Fibroblast of upper back skin (primary cell): ENCODE data around the gene ABCB8.
"Not testable (repeated sequence)": the region's sequence is repeated elsewhere in the genome, so short reads cannot be mapped to it uniquely, and the experiment has no call there.

ENCODE experiments used
- DNase-seq: peaks from one replicate; pipeline ENCODE4 v3.0.0-alpha.2; 2013

The ABCB8 gene

DNA sequence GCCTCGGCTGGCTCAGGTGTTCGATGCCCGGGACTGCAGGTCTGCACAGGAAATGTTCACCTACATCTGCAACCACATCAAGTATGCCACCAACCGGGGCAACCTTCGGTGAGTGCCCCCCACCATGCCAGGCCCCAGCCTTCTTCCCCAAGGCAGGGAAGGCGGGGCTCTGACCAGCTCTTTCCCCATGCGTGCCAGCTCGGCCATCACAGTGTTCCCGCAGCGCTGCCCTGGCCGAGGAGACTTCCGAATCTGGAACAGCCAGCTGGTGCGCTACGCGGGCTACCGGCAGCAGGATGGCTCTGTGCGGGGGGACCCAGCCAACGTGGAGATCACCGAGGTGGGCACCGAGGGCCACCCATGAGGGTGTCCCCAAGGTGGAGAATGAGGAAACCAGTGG, 29.9 kb upstream of the ABCB8 start:
- DNase-seq: no peak

DNA sequence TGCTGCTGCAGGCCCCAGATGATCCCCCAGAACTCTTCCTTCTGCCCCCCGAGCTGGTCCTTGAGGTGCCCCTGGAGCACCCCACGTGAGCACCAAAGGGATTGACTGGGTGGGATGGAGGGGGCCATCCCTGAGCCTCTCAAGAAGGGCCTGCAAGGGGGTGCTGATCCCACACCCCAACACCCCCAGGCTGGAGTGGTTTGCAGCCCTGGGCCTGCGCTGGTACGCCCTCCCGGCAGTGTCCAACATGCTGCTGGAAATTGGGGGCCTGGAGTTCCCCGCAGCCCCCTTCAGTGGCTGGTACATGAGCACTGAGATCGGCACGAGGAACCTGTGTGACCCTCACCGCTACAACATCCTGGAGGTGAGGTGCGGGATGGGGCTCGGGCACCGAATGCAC, 29.2 kb upstream of the ABCB8 start:
- DNase-seq: no peak

DNA sequence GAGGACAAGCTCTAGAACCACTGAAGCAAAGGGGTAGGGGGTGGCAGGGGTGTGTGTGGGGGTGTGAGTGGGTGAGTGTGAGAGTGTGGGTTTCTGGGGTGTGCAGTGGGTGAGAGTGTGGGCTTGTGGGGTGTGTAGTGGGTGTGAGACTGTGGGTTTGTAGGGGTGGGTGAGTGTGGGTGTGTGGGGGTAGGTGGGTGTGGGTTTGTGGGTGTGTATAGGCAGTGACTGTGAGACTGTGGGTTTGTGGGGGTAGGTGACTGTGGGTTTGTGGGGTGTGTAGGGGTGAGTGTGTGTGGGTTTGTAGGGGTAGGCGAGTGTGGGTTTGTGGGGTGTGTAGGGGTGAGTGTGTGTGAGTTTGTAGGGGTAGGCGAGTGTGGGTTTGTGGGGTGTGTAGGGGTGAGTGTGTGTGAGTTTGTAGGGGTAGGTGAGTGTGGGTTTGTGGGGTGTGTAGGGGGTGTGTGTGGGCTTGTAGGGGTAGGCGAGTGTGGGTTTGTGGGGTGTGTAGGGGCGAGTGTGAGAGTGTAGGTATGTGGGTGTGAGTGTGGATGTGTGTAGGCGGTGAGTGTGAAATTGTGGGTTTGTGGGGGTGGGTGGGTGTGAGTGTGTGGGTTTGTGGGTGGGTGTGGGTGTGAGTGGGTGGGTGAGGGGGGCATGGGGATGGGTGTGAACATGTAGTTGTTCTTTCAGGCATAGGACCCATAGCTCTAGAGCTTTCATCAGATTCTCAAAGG, 28.6 kb upstream of the ABCB8 start:
- no peak for DNase-seq

GRCh38 chr7:151000897-151001495, 27.3 kb upstream of the ABCB8 start:
- no peak for DNase-seq

DNA sequence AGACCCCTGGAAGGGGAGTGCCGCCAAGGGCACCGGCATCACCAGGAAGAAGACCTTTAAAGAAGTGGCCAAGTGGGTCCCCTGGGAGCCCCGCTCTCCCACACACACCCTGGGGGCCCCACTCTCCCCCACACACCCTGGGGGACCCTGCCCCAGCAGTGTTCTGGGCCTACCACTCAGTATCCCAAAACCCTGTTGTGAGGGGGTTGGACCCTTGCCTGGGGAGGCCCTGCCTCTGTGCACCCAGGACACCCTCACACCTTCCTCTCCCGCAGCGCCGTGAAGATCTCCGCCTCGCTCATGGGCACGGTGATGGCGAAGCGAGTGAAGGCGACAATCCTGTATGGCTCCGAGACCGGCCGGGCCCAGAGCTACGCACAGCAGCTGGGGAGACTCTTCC, 26.7 kb upstream of the ABCB8 start:
- DNase-seq: no peak

GRCh38 chr7:151003572-151003971, 24.7 kb upstream of the ABCB8 start:
- no peak for DNase-seq

- DNase-seq: no peak
These were observed 22.7 kb upstream of the ABCB8 start for GRCh38 chr7:151005566-151005965.

DNA sequence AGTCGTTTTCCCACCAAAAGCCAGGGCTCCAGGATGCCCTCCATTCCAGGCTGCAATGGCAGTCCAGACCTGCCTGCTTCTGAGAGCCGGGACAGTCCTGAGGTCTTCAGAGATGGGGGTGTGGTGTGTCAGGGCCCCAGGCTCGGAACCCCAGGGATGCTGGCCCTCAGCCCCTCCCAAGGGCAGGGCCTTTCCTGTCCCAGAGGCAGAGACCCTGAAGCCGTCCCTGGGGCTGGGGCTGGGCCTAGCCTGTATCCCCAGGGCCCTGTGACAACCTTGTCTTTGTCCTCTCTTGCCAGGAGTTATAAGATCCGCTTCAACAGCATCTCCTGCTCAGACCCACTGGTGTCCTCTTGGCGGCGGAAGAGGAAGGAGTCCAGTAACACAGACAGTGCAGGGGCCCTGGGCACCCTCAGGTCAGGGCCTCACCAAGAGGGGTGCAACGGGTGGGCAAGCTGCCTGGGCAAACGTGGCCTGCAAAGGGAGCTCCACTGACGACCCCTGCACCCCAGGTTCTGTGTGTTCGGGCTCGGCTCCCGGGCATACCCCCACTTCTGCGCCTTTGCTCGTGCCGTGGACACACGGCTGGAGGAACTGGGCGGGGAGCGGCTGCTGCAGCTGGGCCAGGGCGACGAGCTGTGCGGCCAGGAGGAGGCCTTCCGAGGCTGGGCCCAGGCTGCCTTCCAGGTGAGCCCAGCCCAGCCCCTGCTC, 21.5 kb upstream of the ABCB8 start:
- DNase-seq: no peak

- DNase-seq: no peak
These were observed 20.8 kb upstream of the ABCB8 start for GRCh38 chr7:151007469-151007898.

DNA sequence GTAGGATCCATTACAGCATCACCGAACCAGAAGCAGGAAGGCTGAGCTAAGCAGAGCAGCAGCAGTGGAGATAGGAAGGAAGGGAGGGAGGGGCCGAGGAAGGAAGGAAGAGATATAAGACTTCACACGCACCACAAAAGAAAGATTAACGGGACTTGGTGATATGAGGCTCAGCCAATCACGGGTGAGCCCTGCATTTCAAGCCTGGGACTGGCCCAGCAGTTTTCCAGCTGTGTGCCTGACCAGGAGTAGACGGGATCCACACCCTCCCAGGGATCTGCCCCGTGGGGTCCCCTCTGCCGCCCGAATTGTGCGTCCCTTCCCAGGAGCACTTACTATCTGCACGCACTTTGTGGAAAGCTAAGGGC, 20.1 kb upstream of the ABCB8 start:
- no peak for DNase-seq

GRCh38 chr7:151008511-151009323, 19.5 kb upstream of the ABCB8 start:
- peak; percentile 44 for DNase-seq

DNA sequence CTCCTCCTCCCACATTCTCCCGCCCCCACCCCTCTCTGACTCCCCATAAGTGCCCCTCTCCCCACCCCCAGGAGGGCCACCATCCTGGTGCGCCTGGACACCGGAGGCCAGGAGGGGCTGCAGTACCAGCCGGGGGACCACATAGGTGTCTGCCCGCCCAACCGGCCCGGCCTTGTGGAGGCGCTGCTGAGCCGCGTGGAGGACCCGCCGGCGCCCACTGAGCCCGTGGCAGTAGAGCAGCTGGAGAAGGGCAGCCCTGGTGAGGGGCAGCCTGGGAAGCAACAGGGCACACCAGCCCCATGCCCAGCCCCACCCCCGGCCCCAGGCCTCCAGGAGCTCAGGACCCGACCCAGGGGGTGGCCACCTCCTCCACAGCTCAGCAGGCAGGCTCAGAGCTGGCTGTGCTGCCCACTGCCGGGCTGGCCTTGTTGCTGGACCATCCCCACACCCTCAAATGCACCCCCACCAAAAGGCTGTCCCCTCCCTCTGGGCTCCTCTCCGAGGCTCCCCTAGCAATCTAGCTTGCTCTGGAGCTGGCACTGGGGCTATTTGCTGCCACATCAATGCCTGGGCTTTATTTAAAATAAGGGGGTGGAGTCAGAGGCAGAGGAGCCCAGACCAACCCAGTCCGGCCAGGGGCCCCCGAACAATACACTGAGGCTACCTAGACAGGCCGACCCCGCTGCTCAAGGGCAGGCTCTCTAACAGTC, 18.8 kb upstream of the ABCB8 start:
- no peak for DNase-seq

DNA sequence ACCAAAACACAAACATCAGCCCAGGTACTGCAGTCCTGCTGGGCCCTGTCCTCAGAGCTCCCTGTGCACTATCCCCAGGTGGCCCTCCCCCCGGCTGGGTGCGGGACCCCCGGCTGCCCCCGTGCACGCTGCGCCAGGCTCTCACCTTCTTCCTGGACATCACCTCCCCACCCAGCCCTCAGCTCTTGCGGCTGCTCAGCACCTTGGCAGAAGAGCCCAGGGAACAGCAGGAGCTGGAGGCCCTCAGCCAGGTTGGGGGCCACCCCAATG, 18.3 kb upstream of the ABCB8 start:
- no peak for DNase-seq

DNA sequence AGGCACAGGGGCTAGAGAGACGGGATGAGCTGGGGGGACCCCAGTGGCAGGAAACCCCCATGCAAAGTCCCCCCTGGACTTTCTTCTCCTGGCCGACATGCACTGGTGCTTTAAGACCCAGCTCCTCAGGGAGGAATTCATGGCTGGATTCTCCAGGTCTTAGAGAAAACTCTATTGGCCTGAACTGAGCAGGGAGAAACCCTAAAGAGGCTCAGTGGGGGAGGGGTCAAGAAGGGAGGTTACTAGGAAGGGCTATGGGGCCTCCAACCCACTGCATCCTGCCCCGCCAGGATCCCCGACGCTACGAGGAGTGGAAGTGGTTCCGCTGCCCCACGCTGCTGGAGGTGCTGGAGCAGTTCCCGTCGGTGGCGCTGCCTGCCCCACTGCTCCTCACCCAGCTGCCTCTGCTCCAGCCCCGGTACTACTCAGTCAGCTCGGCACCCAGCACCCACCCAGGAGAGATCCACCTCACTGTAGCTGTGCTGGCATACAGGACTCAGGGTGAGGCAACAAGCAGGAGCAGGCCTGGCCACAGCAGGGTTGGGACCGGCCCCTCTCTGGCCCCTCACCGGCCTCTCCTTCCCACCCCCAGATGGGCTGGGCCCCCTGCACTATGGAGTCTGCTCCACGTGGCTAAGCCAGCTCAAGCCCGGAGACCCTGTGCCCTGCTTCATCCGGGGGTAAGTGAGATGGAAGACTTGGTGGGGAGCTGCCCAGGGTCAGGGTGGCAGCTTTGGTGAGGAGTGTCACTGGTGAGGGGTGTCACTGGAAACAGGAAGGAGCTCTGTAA, 17.7 kb upstream of the ABCB8 start:
- DNase-seq: peak; percentile 66

- no peak for DNase-seq
These were observed 17.2 kb upstream of the ABCB8 start for GRCh38 chr7:151011097-151011409.

DNA sequence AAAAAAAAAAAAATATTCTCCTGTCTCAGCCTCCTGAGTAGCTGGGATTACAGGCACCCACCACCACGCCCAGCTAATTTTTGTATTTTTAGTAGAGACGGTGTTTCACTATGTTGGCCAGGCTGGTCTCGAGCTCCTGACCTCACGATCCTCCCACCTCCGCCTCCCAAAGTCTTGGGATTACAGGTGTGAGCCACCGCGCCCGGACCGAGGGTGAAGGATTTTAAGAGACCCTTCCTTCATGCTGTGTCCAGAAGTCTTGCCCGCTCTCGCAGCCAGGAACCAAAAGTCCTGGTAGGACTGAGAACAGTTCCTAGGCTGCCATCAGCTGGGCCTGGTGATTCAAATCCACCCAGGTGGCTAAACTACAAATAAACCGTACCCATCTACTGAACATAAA, 16.6 kb upstream of the ABCB8 start:
- DNase-seq: not testable (repeated sequence)

- DNase-seq: no peak
These were observed 16.1 kb upstream of the ABCB8 start for GRCh38 chr7:151012031-151012692.

GRCh38 chr7:151012911-151013347, 15.3 kb upstream of the ABCB8 start:
- peak; percentile 52 for DNase-seq

DNA sequence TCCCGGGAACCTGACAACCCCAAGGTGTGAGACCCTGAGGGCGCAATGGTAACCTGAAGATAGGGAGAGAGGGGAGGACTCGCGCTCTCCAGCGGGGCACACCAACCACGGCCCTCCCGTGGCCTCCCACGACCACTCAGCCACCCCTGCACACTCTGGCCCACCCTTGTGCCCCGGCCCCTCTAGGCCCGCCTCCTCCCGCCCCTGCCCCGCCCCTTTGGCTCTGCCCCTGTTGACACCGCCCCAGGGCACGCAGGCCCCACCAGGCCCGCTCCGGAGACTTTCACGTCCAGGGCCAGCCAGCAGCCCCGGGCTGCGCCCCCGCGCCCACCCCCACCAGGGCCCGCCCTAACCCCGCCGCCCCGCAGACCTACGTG, 14.9 kb upstream of the ABCB8 start:
- no peak for DNase-seq

- peak; percentile 70 for DNase-seq
These were observed 14.3 kb upstream of the ABCB8 start for GRCh38 chr7:151013733-151014497.

DNA sequence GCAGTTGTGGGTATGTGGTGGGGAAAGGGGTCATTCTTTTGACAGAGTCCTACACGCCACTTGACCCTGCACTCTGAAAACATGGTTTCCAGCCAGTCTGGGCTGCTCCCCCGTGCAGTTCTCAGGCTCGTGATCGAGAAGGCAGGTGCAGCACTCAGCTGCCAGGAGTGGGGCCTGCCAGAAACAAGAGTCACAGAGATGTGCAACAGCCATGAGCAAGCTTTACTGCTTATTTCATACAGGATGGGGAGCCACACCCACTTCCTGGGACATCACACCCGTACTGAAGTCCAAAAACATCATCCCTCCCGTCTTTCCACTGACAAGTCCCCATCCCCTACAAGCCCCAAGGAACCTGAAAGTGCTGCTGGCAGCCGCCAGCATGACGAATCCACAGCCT, 13.3 kb upstream of the ABCB8 start:
- no peak for DNase-seq
